BE2C (cell line): ENCODE measurements around the gene RXRA.

Experiments used
- DNase-seq: peaks from one replicate; pipeline ENCODE4 v3.0.0-alpha.2; 2020
- H3K27me3 ChIP-seq: fragments of 250-450 bp; sonication (Bioruptor Pico); 2 replicates; pipeline ENCODE4 v1.5.1; 2020; ENCODE audit warnings: mild to moderate bottlenecking
- H3K36me3 ChIP-seq: fragments of 250-450 bp; sonication (Bioruptor Pico); 2 replicates; pipeline ENCODE4 v1.5.1; 2020; ENCODE audit warnings: mild to moderate bottlenecking
- H3K4me1 ChIP-seq: fragments of 250-450 bp; sonication (Bioruptor Pico); 2 replicates; pipeline ENCODE4 v1.5.1; 2020
- H3K4me3 ChIP-seq: 2 replicates; pipeline ENCODE4 v1.5.1; 2011; ENCODE audit warnings: low read depth, low read length
- H3K9me3 ChIP-seq: fragments of 250-450 bp; sonication (Bioruptor Pico); 2 replicates; pipeline ENCODE4 v1.5.1; 2020
- TF ChIP-seq, protein P1 (sequence below): IDR thresholded peaks from 2 replicates; pipeline ENCODE4 v1.5.1; 2012; ENCODE audit warnings: mild to moderate bottlenecking, low read depth, low read length

Gene RXRA

DNA sequence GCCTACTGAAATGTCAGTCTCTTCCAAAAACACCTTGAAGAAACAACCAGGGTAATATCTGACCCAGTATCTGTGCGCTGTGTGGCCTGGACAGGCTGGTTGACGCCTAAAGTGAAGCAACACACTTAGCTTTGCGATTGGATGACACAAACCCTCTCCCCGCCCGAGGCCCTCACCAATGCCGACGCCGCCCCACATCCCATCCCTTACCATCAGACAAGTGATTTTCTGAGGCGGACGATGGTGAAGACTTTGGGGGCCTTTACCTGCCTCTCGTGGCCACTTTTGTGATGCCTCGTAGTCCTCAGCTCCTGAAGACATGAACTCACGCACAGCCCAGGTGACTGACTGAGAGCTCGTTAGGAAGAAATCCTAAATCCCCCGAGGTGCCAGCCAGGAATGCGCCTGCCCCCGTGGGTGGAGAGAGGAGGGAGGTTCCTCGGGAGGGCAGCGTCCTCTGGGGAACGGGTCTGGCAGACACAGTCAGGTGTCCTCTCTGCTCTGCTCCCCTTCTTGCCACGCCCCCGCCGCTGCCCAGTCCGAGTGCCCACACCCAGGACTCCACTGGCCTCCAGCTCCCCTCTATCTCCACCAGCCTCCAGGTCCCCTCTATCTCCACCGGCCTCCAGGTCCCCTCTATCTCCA lies 31.0 kb upstream of the RXRA start:
- H3K27me3 ChIP-seq: no peaks in the 10 kb centered on the region
- H3K9me3 ChIP-seq: no peaks in the 10 kb centered on the region
- DNase-seq: no peak
- no peaks in the 10 kb centered on the region for H3K36me3 ChIP-seq
- TF ChIP-seq, protein P1, sequence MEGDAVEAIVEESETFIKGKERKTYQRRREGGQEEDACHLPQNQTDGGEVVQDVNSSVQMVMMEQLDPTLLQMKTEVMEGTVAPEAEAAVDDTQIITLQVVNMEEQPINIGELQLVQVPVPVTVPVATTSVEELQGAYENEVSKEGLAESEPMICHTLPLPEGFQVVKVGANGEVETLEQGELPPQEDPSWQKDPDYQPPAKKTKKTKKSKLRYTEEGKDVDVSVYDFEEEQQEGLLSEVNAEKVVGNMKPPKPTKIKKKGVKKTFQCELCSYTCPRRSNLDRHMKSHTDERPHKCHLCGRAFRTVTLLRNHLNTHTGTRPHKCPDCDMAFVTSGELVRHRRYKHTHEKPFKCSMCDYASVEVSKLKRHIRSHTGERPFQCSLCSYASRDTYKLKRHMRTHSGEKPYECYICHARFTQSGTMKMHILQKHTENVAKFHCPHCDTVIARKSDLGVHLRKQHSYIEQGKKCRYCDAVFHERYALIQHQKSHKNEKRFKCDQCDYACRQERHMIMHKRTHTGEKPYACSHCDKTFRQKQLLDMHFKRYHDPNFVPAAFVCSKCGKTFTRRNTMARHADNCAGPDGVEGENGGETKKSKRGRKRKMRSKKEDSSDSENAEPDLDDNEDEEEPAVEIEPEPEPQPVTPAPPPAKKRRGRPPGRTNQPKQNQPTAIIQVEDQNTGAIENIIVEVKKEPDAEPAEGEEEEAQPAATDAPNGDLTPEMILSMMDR: no peak
- H3K4me1 ChIP-seq: peaks cover 17% of the 10 kb centered on the region
- no peak overlapping the region for H3K4me3 ChIP-seq

DNA sequence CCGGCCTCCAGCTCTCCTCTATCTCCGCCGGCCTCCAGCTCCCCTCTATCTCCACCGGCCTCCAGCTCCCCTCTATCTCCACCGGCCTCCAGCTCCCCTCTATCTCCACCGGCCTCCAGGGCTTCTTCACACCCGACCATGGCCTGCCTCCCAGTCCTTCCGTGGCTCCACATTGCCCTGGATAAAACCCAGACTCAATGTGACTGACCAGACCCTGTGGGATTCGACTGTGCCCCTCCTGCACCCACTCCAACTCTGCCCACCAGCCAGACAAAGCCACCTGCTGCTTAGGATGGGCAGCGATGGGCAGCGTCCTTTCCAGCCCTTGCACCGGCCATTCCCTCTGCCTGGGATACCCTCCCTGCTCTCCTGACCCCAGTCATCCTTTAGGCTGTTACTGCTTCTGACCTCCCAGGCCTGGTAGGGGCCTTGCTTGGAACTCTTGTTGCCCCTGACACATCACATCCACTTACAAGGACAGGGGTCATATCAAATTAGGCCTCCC lies 30.5 kb upstream of the RXRA start:
- Histone ChIP-seq H3K27me3 (no peaks in the 10 kb centered on the region), H3K4me1 (peaks cover 17% of the 10 kb centered on the region), H3K36me3 (no peaks in the 10 kb centered on the region), H3K4me3 (no peak overlapping the region), H3K9me3 (no peaks in the 10 kb centered on the region)
- DNase-seq: no peak
- TF ChIP-seq, protein P1: no peak

DNA sequence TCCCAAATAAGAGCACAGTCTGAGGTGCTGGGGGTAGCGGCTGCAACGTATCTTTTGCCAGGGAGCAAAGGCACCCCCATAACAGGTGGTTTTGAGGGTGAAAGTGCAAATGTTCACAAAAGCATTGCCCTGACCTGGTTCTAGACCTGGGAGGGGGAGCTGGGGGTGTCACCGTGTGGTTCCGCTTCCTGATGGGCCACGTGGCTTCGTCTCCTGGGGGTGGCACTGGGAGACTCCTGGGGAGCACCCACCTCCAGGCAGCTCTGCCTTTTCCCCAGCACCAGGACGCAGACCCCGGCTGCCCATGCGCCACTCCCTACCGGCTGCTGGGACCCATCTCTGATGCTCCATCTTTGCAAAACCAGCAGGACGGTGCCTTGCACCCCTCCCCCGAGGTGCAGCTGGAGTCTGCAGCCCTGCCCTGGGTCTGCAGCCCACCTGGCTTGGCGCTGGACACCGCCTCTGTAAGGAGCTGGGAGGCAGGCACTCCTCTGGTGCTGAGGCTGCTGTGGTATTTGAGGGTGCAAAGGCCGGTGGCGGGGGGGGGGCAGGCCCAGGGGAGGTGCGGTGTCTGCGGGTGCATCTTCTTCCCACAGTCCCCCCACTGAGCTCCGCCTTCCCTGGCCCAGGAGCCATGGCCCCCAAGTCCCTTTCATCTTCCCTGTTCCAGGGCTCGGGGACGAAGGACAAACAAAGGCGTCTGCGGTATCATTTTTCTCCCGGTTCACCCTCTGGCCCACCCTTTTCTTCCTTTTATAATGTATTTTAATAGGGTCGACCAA lies 29.8 kb upstream of the RXRA start:
- Histone ChIP-seq H3K27me3 (no peaks in the 10 kb centered on the region), H3K9me3 (no peaks in the 10 kb centered on the region)

DNA sequence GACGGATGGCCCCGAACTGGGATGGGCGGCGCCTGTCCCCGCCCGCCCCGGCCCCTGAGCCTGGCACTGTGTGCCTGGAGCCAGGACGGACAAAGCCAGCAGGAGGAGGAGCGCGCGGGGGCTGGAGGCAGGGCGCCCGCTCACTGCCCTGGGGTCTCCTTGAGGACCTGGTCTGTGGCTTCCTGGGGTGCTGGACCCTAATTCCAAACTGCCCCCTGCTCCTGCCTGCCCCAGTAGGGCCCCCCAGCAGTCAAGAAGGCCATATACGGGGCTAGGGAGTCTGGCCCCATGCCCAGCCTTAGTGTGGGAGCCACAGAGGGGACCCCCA lies 29.2 kb upstream of the RXRA start:
- no peaks in the 10 kb centered on the region for H3K27me3 ChIP-seq

More for the DNA sequence above, 29.8 kb upstream of the RXRA start:
- TF ChIP-seq, protein P1: no peak
- no peak for DNase-seq
- H3K4me3 ChIP-seq: no peak overlapping the region
- no peaks in the 10 kb centered on the region for H3K36me3 ChIP-seq
- H3K4me1 ChIP-seq: peaks cover 17% of the 10 kb centered on the region

DNA sequence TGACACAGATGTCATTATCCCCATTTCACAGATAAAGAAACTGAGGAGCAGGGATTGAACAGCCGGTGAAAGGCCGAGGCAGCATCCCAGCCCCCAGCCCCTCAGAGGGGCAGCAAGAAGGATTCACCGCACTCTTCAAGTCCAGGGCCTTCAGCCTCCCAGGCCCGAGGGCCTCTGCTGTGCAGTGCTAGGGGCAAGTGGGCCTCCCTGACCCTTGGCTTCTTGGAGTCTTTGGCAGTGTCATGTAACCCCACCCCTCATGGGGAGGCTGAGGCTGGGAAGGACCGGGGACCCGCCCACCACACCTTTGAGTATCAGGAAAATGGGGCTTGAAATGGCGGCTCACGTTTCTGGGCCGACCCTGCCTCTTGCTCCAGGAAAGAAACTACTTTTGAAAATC lies 28.7 kb upstream of the RXRA start:
- H3K4me3 ChIP-seq: no peak overlapping the region
- TF ChIP-seq, protein P1: no peak
- no peak for DNase-seq
- H3K27me3 ChIP-seq: no peaks in the 10 kb centered on the region
- no peaks in the 10 kb centered on the region for H3K9me3 ChIP-seq
- peaks cover 19% of the 10 kb centered on the region for H3K4me1 ChIP-seq
- no peaks in the 10 kb centered on the region for H3K36me3 ChIP-seq

More for the DNA sequence above, 29.2 kb upstream of the RXRA start:
- H3K9me3 ChIP-seq: no peaks in the 10 kb centered on the region
- H3K4me1 ChIP-seq: peaks cover 19% of the 10 kb centered on the region
- TF ChIP-seq, protein P1: no peak
- no peak overlapping the region for H3K4me3 ChIP-seq
- no peaks in the 10 kb centered on the region for H3K36me3 ChIP-seq
- no peak for DNase-seq

DNA sequence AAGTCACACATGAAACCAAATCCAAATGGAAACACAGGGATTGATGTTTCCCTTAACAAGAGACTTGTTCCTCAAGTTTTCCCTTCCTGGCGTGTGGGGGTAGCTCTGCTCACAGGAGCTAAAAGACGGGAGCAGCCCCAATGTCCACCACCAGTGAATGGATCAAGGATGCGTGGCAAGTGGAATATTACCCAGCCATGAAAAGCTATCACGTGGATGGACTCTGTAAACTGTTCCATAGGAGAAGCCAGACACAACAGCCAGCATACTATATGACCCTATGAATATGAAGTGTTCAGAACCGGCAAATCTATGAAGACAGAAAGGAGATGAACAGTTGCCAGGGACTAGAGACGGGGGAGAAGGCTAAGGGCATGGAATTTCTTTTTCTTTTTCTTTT lies 28.3 kb upstream of the RXRA start:
- Histone ChIP-seq H3K4me1 (peaks cover 16% of the 10 kb centered on the region), H3K36me3 (no peaks in the 10 kb centered on the region), H3K27me3 (no peaks in the 10 kb centered on the region), H3K9me3 (no peaks in the 10 kb centered on the region), H3K4me3 (no peak overlapping the region)
- no peak for DNase-seq
- TF ChIP-seq, protein P1: no peak
